Measurements from ENCODE around the gene C14orf180. TPM values are rescaled to one million over a fixed set of nuclear protein-coding genes. Genes with fewer than 3 reads are reported as not detected.
A peak's percentile ranks its signal among the peaks of the same experiment; 100 is the strongest.

The C14orf180 gene
- total RNA-seq, 1 experiment from 2014 or later, result not detected

DNA sequence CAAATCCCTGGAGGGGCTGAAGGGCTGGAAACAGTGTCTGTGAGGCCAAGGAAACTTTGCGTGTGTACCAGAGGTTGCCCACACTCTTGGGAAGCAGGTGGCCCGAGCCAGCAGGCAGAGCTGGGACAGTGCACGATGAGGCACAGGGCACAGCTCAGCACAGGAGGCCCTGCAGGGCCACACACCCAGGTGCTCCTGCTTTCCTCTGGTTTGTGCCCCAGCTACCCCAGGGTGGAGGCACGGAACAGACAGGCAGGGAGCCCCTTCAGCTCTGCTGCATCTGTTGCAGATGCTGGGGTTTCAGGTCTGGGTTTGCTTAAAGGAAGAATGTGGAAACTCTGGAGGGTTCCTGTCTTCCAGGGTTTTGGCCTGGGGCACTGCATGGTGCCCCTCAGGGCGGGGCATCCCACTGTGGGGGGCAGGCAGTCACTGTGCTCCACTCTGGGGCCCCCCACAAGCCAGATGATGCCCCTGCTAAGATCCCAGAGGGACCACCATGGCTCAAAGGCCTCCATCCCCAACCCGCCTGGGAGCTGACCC lies 16.4 kb downstream of the C14orf180 start:
- H3K4ac ChIP-seq (ENCODE audit: low read depth, low read length), result no peak overlapping the region
- H3K18ac ChIP-seq (ENCODE audit: insufficient read length, low read depth, low read length), result no peak overlapping the region
- Mint-ChIP-seq H3K4me1 (peaks cover 0 to 3% of the 10 kb centered on the region in 2 experiments; a peak in 1 of 4 replicates), H3K27ac (0 out of 7 replicates have a peak overlapping the region, but pooled peaks of 1 of the 3 experiments have one; percentile 92), H3K36me3 (ENCODE audit: insufficient read depth in 1 of 3, low read depth in 3 of 3) (no peaks in the 10 kb centered on the region), H3K4me3 (no peak overlapping the region), H3K27me3 (ENCODE audit: low read depth) (peaks cover 9% of the 10 kb centered on the region), H3K9me3 (no peaks in the 10 kb centered on the region; a peak in 1 of 5 replicates)
- H4K91ac ChIP-seq (ENCODE audit: insufficient read length, low read depth, low read length), result no peak overlapping the region
- no peak overlapping the region for H2BK120ac ChIP-seq (ENCODE audit: low read depth, low read length, poor library complexity, severe bottlenecking)
- no peaks in the 10 kb centered on the region for H3K79me1 ChIP-seq (ENCODE audit: insufficient read depth, low read depth, low read length, poor library complexity, severe bottlenecking)
- no peak overlapping the region for H3K27ac ChIP-seq (ENCODE audit: insufficient read length, low read depth, low read length)
- no CpG with 5 or more reads among the region's 6 CpGs for WGBS (ENCODE audit: extremely low coverage, insufficient read length, low lambda C conversion rate)
- no peaks in the 10 kb centered on the region for H3K23me2 ChIP-seq (ENCODE audit: insufficient read length, low read depth, low read length, poor library complexity, severe bottlenecking)
- H3K9ac ChIP-seq (ENCODE audit: extremely low read depth, insufficient read length, low read length), result no peak overlapping the region
- H3K23ac ChIP-seq (ENCODE audit: insufficient read length, low read depth, low read length), result no peak overlapping the region
- no peak for DNase-seq
- no peak overlapping the region for H3K56ac ChIP-seq (ENCODE audit: insufficient read length, low read depth, low read length)
- H3K79me2 ChIP-seq (ENCODE audit: insufficient read depth, low read length), result no peaks in the 10 kb centered on the region
- H3K4me1 ChIP-seq (ENCODE audit: insufficient read depth, low read length), result no peaks in the 10 kb centered on the region
- H2BK15ac ChIP-seq (ENCODE audit: low read depth, low read length), result no peak overlapping the region
- no peak overlapping the region for H2BK20ac ChIP-seq (ENCODE audit: low read depth, low read length, poor library complexity, severe bottlenecking)
- no peak overlapping the region for H4K5ac ChIP-seq (ENCODE audit: insufficient read length, low read depth, low read length)
- no peak overlapping the region for H2BK5ac ChIP-seq (ENCODE audit: insufficient read length, low read length)
- H2AK5ac ChIP-seq (ENCODE audit: insufficient read length, low read length), result no peak overlapping the region
- H3K4me2 ChIP-seq (ENCODE audit: insufficient read depth, insufficient read length, low read length), result no peak overlapping the region
- no peak overlapping the region for H2BK12ac ChIP-seq (ENCODE audit: insufficient read length, low read depth, low read length)
- no peak overlapping the region for H2AFZ ChIP-seq (ENCODE audit: low read length)
- H3T11ph ChIP-seq (ENCODE audit: low read length), result no peak overlapping the region
- H3K9me3 ChIP-seq (ENCODE audit: control insufficient read depth, low read depth, low read length), result no peaks in the 10 kb centered on the region
- H3K27me3 ChIP-seq (ENCODE audit: insufficient read depth, low read length), result no peaks in the 10 kb centered on the region
- TF ChIP-seq CTCF (conservative IDR thresholded peaks at IDR 0.05), result no peak
- H4K8ac ChIP-seq (replicated peaks; ENCODE audit: insufficient read length, low read depth, low read length), result no peak overlapping the region
- no peak overlapping the region; the same call in 1 of the 2 replicates for H3K14ac ChIP-seq (ENCODE audit: insufficient read depth, low read length)
- no peaks in the 10 kb centered on the region for H4K20me1 ChIP-seq (ENCODE audit: control insufficient read depth, insufficient read depth, insufficient read length)

All from H9 (cell line).